Thyroid gland (tissue), 4 donors: ENCODE results near the gene HBE1. TPM values are rescaled to one million over a fixed set of nuclear protein-coding genes. Genes with fewer than 3 reads are reported as not detected.

Experiments
- DNase-seq, 2 donors: peaks; one replicate each; pipeline ENCODE4 v3.0.0-alpha.2; 2019
- H3K27ac ChIP-seq, 3 donors: fragments of 200-600 bp; sonication (generic); 1 replicate in 2 of 3; 2 replicates in 1 of 3; pipeline ENCODE4 v1.5.1; 2016 to 2019; ENCODE audit warnings: mild to moderate bottlenecking in 1 of 3, moderate library complexity in 1 of 3
- H3K27me3 ChIP-seq: fragments of 200-600 bp; sonication (generic); one replicate; pipeline ENCODE4 v1.5.1; 2019
- H3K36me3 ChIP-seq, 2 donors: fragments of 200-600 bp; sonication (generic); one replicate each; pipeline ENCODE4 v1.5.1; 2016 to 2019
- H3K4me1 ChIP-seq, 2 donors: fragments of 200-600 bp; sonication (generic); one replicate each; pipeline ENCODE4 v1.5.1; 2017 to 2019
- H3K4me3 ChIP-seq, 3 donors: fragments of 200-600 bp; sonication (generic); replicated peaks in 1 of 3; 1 replicate in 2 of 3; 2 replicates in 1 of 3; pipeline ENCODE4 v1.5.1; 2016; ENCODE audit warnings: mild to moderate bottlenecking in 1 of 3
- H3K9me3 ChIP-seq: fragments of 200-600 bp; sonication (generic); one replicate; pipeline ENCODE4 v1.5.1; 2017
- POLR2A ChIP-seq, 2 donors: fragments of 450-650 bp; IDR thresholded peaks; one replicate each; pipeline ENCODE4 v1.6.1; 2017; ENCODE audit warnings: antibody characterized with exemption in 2 of 2, mild to moderate bottlenecking in 2 of 2, moderate library complexity in 1 of 2
- WGBS, 2 donors: methylation state at CpG; one replicate each; pipeline ENCODE4 v1.1.5; 2017; 5-methylcytosine and 5-hydroxymethylcytosine counted together
- intact Hi-C: fragments of 100-400 bp; cut with DNase I; formaldehyde crosslinking; loops from one replicate; pipeline ENCODE4 v1.15.1; 2023
- total RNA-seq, 4 donors: library from RNA; depleted of rRNA; stranded (reverse); fragments of >200 nt; gene quantifications; one replicate each; pipeline ENCODE4 v1.2.3, GENCODE V29; 2016
- TF ChIP-seq, protein P1 (sequence below), 6 experiments: fragments of 200-600 bp in 3 of 6; fragments of 450-650 bp in 3 of 6; sonication (generic) in 3 of 6; IDR thresholded peaks; one replicate each; pipeline ENCODE4 v1.5.1; 2016 to 2019; ENCODE audit warnings: antibody characterized with exemption in 6 of 6, mild to moderate bottlenecking in 2 of 6, inconsistent platforms in 1 of 6, moderate library complexity in 1 of 6

Gene HBE1
- total RNA-seq, 4 donors from 2014 or later, result 1.2 TPM; not detected in 3

- intact Hi-C loops, result no loop called here
- Histone ChIP-seq H3K27me3 (no peaks in the 10 kb centered on the region), H3K4me1 (no peaks in the 10 kb centered on the region), H3K36me3 (no peaks in the 10 kb centered on the region), H3K4me3 (no peak overlapping the region), H3K9me3 (no peaks in the 10 kb centered on the region), H3K27ac (no peak overlapping the region)
- DNase-seq, result no peak
- TF ChIP-seq, protein P1, sequence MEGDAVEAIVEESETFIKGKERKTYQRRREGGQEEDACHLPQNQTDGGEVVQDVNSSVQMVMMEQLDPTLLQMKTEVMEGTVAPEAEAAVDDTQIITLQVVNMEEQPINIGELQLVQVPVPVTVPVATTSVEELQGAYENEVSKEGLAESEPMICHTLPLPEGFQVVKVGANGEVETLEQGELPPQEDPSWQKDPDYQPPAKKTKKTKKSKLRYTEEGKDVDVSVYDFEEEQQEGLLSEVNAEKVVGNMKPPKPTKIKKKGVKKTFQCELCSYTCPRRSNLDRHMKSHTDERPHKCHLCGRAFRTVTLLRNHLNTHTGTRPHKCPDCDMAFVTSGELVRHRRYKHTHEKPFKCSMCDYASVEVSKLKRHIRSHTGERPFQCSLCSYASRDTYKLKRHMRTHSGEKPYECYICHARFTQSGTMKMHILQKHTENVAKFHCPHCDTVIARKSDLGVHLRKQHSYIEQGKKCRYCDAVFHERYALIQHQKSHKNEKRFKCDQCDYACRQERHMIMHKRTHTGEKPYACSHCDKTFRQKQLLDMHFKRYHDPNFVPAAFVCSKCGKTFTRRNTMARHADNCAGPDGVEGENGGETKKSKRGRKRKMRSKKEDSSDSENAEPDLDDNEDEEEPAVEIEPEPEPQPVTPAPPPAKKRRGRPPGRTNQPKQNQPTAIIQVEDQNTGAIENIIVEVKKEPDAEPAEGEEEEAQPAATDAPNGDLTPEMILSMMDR (IDR thresholded peaks at IDR 0.05), result no peak
- TF ChIP-seq POLR2A (IDR thresholded peaks at IDR 0.05), result no peak
Measured at GRCh38 chr11:5239046-5239445, 30.7 kb downstream of the HBE1 start.

DNA sequence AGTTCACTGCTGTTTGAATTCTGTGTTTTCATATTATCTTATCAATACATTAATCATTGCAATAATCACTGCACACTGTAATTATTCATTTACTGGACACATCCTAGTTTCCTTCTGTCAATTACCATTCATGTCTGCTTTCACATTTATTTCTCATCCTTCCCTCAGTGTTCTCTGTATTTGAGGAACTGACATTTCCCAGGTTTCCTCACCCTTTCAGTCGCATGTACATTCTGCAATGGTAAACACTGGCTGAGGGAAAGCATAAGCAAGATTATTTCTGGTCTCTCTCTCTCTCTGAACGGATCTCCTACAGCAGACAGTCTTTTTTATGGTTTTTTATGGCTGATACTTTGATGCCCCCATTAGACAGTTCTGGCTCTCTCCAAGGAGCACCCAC, 31.3 kb downstream of the HBE1 start:
- no peak overlapping the region for H3K4me3 ChIP-seq
- TF ChIP-seq POLR2A (IDR thresholded peaks at IDR 0.05), result no peak
- TF ChIP-seq, protein P1 (IDR thresholded peaks at IDR 0.05), result no peak
- H3K9me3 ChIP-seq, result no peaks in the 10 kb centered on the region
- H3K27ac ChIP-seq, result no peak overlapping the region
- intact Hi-C loops, result no loop called here
- DNase-seq, result no peak
- WGBS, 2 donors, result 57 to 60% methylated on average over 2 of the region's 2 CpGs
- H3K27me3 ChIP-seq, result no peaks in the 10 kb centered on the region
- no peaks in the 10 kb centered on the region for H3K4me1 ChIP-seq
- no peaks in the 10 kb centered on the region for H3K36me3 ChIP-seq

GRCh38 chr11:5237420-5237819, 32.3 kb downstream of the HBE1 start:
- Histone ChIP-seq H3K27me3 (no peaks in the 10 kb centered on the region), H3K4me3 (no peak overlapping the region), H3K36me3 (no peaks in the 10 kb centered on the region), H3K9me3 (no peaks in the 10 kb centered on the region), H3K27ac (no peak overlapping the region), H3K4me1 (no peaks in the 10 kb centered on the region)
- no peak for DNase-seq
- intact Hi-C loops, result no loop called here
- WGBS, 2 donors, result 95 to 96% methylated on average over 2 of the region's 2 CpGs
- TF ChIP-seq, protein P1 (IDR thresholded peaks at IDR 0.05), result no peak
- TF ChIP-seq POLR2A (IDR thresholded peaks at IDR 0.05), result no peak

DNA sequence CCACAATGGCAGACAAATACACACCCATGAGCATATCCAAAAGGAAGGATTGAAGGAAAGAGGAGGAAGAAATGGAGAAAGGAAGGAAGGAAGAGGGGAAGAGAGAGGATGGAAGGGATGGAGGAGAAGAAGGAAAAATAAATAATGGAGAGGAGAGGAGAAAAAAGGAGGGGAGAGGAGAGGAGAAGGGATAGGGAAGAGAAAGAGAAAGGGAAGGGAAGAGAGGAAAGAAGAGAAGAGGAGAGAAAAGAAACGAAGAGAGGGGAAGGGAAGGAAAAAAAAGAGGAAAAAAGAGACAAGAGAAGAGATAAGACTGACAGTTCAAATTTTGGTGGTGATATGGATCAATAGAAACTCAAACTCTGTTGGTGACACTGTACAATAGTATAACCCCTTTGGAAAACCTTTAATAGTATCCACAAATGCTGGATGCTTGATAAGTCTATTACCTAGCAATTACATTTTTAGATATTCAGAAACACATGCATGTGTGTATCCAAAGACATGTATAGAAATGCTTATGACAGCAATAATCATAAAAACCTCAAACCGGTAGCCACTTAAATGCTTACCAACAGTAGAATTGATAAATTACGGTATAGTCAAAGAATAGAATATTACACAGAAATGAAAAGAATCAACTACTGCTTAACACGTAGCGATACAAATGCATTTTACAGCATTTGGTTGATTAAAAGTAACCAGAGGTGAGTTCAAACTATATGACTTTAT, 34.2 kb downstream of the HBE1 start:
- H3K4me3 ChIP-seq, result no peak overlapping the region
- H3K36me3 ChIP-seq, result no peaks in the 10 kb centered on the region
- no peak overlapping the region for H3K27ac ChIP-seq
- WGBS, 2 donors, result 88 to 93% methylated on average over 5 of the region's 5 CpGs
- H3K9me3 ChIP-seq, result no peaks in the 10 kb centered on the region
- no peaks in the 10 kb centered on the region for H3K4me1 ChIP-seq
- no peak for DNase-seq
- no peaks in the 10 kb centered on the region for H3K27me3 ChIP-seq
- intact Hi-C loops, result no loop called here
- no peak for TF ChIP-seq POLR2A (IDR thresholded peaks at IDR 0.05)
- TF ChIP-seq, protein P1 (IDR thresholded peaks at IDR 0.05), result no peak

- H3K27me3 ChIP-seq, result no peaks in the 10 kb centered on the region
- H3K4me3 ChIP-seq, result no peak within 1 kb of the TSS
- 19 to 25% methylated on average over 2 of the region's 2 CpGs for WGBS, 2 donors
- intact Hi-C loops, result no loop called here
- DNase-seq, result no peak
- H3K4me1 ChIP-seq, result no peaks in the 10 kb centered on the region
- TF ChIP-seq, protein P1 (IDR thresholded peaks at IDR 0.05), result no peak
- no peak for TF ChIP-seq POLR2A (IDR thresholded peaks at IDR 0.05)
- H3K27ac ChIP-seq, result no peak within 1 kb of the TSS
- no peaks in the 10 kb centered on the region for H3K9me3 ChIP-seq
- H3K36me3 ChIP-seq, result no peaks in the 10 kb centered on the region
Measured at GRCh38 chr11:5234381-5234834, 35.3 kb downstream of the HBE1 start, which contains the start of gene HBD. HBD (minus strand) TSS chr11:5234483; CDS start chr11:5234433, 50 bp downstream.
